ENCODE data around the gene ADCK2. TPM values are rescaled to one million over a fixed set of nuclear protein-coding genes. Genes with fewer than 3 reads are reported as not detected.
A peak's percentile ranks its signal among the peaks of the same experiment; 100 is the strongest.

ADCK2 gene
- total RNA-seq, 2 donors from 2014 or later = 20.8 to 25.7 TPM

DNA sequence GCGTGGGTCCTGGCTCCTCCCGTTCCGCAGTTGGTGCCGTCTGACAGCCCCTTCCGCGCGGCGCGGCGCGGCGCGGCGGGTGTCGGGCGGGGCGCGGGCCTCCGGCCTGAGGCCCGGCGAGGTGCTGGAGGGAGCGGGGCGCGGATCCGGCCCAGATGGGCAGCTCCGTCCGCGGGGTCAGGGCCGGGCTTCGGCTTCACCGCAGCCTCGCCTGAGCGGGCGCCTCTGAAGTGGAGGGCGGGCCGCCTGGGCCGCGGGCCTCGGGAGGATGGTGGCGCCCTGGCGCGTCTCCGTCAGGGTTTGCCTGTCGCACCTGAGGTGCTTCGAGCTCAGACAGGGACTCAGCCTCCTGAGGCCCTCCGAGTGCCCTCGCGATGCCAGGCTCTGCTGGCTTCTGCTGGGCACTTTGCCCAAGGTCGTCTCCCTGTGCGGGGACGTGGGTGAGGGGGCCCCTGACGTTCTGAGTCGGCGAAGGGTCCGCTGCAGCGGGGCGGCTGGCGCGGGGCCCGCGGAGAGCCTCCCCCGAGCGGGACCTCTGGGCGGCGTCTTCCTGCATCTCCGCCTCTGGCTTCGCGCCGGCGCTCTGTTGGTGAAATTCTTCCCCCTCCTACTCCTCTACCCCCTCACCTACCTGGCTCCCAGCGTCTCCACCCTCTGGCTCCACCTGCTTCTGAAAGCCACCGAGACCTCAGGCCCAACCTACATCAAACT is 473 bp downstream of the ADCK2 start:
- DNase-seq (ENCODE audit: low spot score) (no peak), ATAC-seq (ENCODE audit: insufficient number of reproducible peaks, low FRiP score, low read depth) (no peak)
- no peak for TF ChIP-seq CTCF (IDR thresholded peaks at IDR 0.05)
- H3K4me3 ChIP-seq = peak overlapping the region; percentile 80
- no peaks in the 10 kb centered on the region for H3K9me3 ChIP-seq
- peaks cover 0 to 30% of the 10 kb centered on the region in 2 donors for H3K4me1 ChIP-seq (ENCODE audit: control insufficient read depth in 1 of 2, low read depth in 2 of 2)
- H3K36me3 ChIP-seq = no peaks in the 10 kb centered on the region
- H3K27ac ChIP-seq = peak overlapping the region; percentile 70 to 71
- H3K27me3 ChIP-seq (replicated peaks; ENCODE audit: insufficient read depth) = no peaks in the 10 kb centered on the region

GRCh38 chr7:140673774-140674155 is 1.0 kb downstream of the ADCK2 start:
- no peak for TF ChIP-seq CTCF (IDR thresholded peaks at IDR 0.05)
- peak overlapping the region; percentile 70 to 71 for H3K27ac ChIP-seq
- no peak for ATAC-seq (ENCODE audit: insufficient number of reproducible peaks, low FRiP score, low read depth)
- peak overlapping the region; percentile 80 for H3K4me3 ChIP-seq
- H3K36me3 ChIP-seq = no peaks in the 10 kb centered on the region
- peaks cover 0 to 30% of the 10 kb centered on the region in 2 donors for H3K4me1 ChIP-seq (ENCODE audit: control insufficient read depth in 1 of 2, low read depth in 2 of 2)
- no peak for DNase-seq (ENCODE audit: low spot score)
- H3K9me3 ChIP-seq = no peaks in the 10 kb centered on the region
- no peaks in the 10 kb centered on the region for H3K27me3 ChIP-seq (replicated peaks; ENCODE audit: insufficient read depth)

DNA sequence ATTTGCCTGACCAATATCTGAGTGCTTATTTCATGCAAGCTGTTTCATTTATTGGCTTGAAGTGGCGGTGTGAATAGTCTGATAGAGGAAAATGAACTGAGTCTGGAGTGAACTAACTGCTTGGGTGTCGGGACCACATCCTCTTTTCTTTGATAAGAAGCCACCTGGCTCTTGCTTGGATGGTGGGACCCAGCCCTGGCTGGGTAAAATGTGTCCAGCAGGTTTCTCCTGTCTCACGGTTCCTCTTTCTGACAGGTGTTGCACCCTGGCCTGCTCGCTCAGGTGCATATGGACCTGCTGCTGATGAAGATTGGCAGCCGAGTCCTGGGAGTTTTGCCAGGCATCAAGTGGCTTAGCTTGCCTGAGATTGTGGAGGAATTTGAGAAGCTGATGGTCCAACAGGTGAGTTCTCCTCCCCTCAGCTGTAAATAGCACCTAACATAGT is 1.6 kb downstream of the ADCK2 start:
- ATAC-seq (ENCODE audit: insufficient number of reproducible peaks, low FRiP score, low read depth) (no peak), DNase-seq (ENCODE audit: low spot score) (no peak)
- Histone ChIP-seq H3K27me3 (replicated peaks; ENCODE audit: insufficient read depth) (no peaks in the 10 kb centered on the region), H3K36me3 (peaks cover 3% of the 10 kb centered on the region), H3K9me3 (no peaks in the 10 kb centered on the region), H3K4me1 (ENCODE audit: control insufficient read depth in 1 of 2, low read depth in 2 of 2) (peaks cover 0 to 30% of the 10 kb centered on the region in 2 donors), H3K27ac (no peak overlapping the region), H3K4me3 (no peak overlapping the region)
- no peak for TF ChIP-seq CTCF (IDR thresholded peaks at IDR 0.05)

DNA sequence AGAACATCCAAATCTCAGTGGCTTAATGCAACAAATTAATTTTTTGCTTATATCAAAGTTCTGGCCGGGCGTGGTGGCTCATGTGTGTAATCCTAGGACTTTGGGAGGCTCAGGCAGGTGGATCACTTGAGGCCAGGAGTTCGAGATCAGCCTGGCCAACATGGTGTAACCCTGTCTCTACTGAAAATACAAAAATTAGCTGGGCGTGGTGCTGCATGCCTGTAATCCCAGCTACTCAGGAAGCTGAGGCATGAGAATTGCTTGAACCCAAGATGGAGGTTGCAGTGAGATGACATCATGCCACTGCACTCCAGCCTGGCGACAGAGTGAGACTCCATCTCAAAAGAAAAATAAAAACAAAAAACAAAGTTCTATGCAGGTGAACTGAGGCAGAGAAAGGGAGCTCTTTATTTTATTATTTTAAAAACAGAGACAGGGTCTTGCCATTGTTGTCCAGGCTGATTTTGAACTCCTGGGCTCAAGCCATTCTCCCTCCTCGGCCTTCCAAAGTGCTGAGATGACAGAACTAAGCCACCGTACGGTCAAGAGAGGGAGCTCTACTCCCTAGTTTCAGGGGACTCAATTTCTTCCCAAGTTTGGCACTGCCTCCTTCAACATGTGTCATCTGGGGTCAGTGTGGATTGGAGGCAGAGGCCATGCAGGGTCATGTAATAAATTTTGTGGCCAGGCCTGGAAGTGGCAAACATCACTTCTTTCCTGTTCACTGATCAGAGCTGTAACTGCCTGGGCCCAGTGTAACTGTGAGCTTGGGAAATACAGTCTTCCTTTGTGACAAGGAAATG is 2.4 kb downstream of the ADCK2 start:
- Histone ChIP-seq H3K9me3 (no peaks in the 10 kb centered on the region), H3K4me1 (ENCODE audit: control insufficient read depth in 1 of 2, low read depth in 2 of 2) (peaks cover 0 to 30% of the 10 kb centered on the region in 2 donors), H3K27me3 (replicated peaks; ENCODE audit: insufficient read depth) (no peaks in the 10 kb centered on the region), H3K36me3 (peaks cover 3% of the 10 kb centered on the region), H3K4me3 (no peak overlapping the region), H3K27ac (no peak overlapping the region)
- no peak for DNase-seq (ENCODE audit: low spot score)
- ATAC-seq (ENCODE audit: insufficient number of reproducible peaks, low FRiP score, low read depth) = peak; percentile 47
- TF ChIP-seq CTCF (IDR thresholded peaks at IDR 0.05) = no peak

GRCh38 chr7:140675726-140676125 is 3.0 kb downstream of the ADCK2 start:
- ATAC-seq (ENCODE audit: insufficient number of reproducible peaks, low FRiP score, low read depth) = no peak
- H3K4me1 ChIP-seq (ENCODE audit: control insufficient read depth in 1 of 2, low read depth in 2 of 2) = peaks cover 0 to 30% of the 10 kb centered on the region in 2 donors
- no peak overlapping the region for H3K4me3 ChIP-seq
- H3K9me3 ChIP-seq = no peaks in the 10 kb centered on the region
- peaks cover 3% of the 10 kb centered on the region for H3K36me3 ChIP-seq
- H3K27ac ChIP-seq = no peak overlapping the region
- H3K27me3 ChIP-seq (replicated peaks; ENCODE audit: insufficient read depth) = no peaks in the 10 kb centered on the region
- no peak for TF ChIP-seq CTCF (IDR thresholded peaks at IDR 0.05)
- no peak for DNase-seq (ENCODE audit: low spot score)

Data from thoracic aorta (tissue), 2 donors.